DOHH2 (cell line): ENCODE results near the gene ETS1.

Experiments
- H3F3A ChIP-seq: fragments of 200-600 bp; sonication (generic), shearing (Covaris generic); 2 replicates; pipeline ENCODE4 v1.6.0; 2016; ENCODE audit warnings: antibody characterized with exemption, mild to moderate bottlenecking; ENCODE audit not compliant: control insufficient read depth, insufficient read depth
- H3K27ac ChIP-seq: fragments of 200-600 bp; sonication (generic); 2 replicates; pipeline ENCODE4 v1.5.1; 2014; ENCODE audit warnings: low read depth, mild to moderate bottlenecking, low read length, moderate library complexity
- H3K27me3 ChIP-seq: fragments of 200-600 bp; sonication (generic); 2 replicates; pipeline ENCODE4 v1.6.1; 2014; ENCODE audit warnings: mild to moderate bottlenecking, low read length, mixed read lengths; ENCODE audit not compliant: control insufficient read depth
- H3K36me3 ChIP-seq: fragments of 200-600 bp; sonication (generic); 2 replicates; pipeline ENCODE4 v1.6.1; 2014; ENCODE audit warnings: mild to moderate bottlenecking, low read length, moderate library complexity, mixed read lengths; ENCODE audit not compliant: control insufficient read depth
- H3K4me1 ChIP-seq: fragments of 200-600 bp; sonication (generic); 2 replicates; pipeline ENCODE4 v1.6.1; 2014; ENCODE audit warnings: mild to moderate bottlenecking, low read length, mixed read lengths; ENCODE audit not compliant: control insufficient read depth
- H3K4me2 ChIP-seq: fragments of 200-600 bp; sonication (generic); 2 replicates; pipeline ENCODE4 v1.6.0; 2014; ENCODE audit warnings: mild to moderate bottlenecking, low read length, moderate library complexity
- H3K4me3 ChIP-seq: fragments of 200-600 bp; sonication (generic); 2 replicates; pipeline ENCODE4 v1.5.1; 2014; ENCODE audit warnings: mild to moderate bottlenecking, low read length, mixed read lengths
- H3K79me2 ChIP-seq: fragments of 200-600 bp; sonication (generic); 2 replicates; pipeline ENCODE4 v1.6.1; 2014; ENCODE audit warnings: mild to moderate bottlenecking, low read length, mixed read lengths; ENCODE audit not compliant: control insufficient read depth
- H3K9me2 ChIP-seq: fragments of 200-600 bp; sonication (generic); replicated peaks from 2 replicates; pipeline ENCODE4 v1.6.1; 2014; ENCODE audit warnings: mild to moderate bottlenecking, low read length, mixed read lengths; ENCODE audit not compliant: control insufficient read depth
- H3K9me3 ChIP-seq: fragments of 200-600 bp; sonication (generic); 2 replicates; pipeline ENCODE4 v1.6.1; 2014; ENCODE audit warnings: antibody characterized with exemption, low read length, mixed read lengths; ENCODE audit not compliant: control insufficient read depth, insufficient read depth
- H4K20me1 ChIP-seq: fragments of 200-600 bp; sonication (generic); 2 replicates; pipeline ENCODE4 v1.6.0; 2014; ENCODE audit warnings: low read depth, mild to moderate bottlenecking, antibody characterized with exemption, low read length, moderate library complexity; ENCODE audit not compliant: control insufficient read depth, insufficient read depth
- CTCF ChIP-seq: fragments of 200-600 bp; sonication (generic); IDR thresholded peaks from one replicate; pipeline ENCODE4 v1.5.1; 2014; ENCODE audit warnings: antibody characterized with exemption, mild to moderate bottlenecking, low read depth, low read length; ENCODE audit not compliant: poor library complexity, severe bottlenecking
- EZH2phosphoT487 ChIP-seq: fragments of 200-600 bp; sonication (generic); IDR thresholded peaks from 2 replicates; pipeline ENCODE4 v1.6.1; 2017; ENCODE audit warnings: borderline replicate concordance, mild to moderate bottlenecking, antibody characterized with exemption, low read length, moderate library complexity, mixed read lengths

Gene ETS1

DNA sequence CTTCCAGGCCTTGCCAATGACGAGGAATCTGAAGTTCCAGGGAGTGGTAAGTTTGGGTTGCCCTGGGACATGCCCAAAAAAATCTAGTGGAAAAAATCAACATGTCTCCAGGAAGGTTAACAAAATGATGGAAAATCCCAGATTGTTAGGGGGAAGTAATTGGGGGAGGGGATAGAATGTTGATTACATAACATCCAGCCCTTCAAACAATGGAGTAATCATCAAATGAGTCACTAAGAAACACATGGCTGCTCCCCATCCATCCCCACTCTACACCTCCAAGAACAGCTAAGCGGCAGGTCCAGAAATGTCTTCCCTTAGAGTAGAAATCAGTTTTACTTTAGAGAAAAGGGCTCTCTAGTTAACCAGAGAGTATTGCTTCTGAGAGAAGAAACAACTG, 94.9 kb downstream of the ETS1 start:
- Histone ChIP-seq H3K9me3 (no peaks in the 10 kb centered on the region), H3F3A (peaks cover 13% of the 10 kb centered on the region), H3K27ac (0 out of 2 replicates have a peak overlapping the region, but pooled peaks have one; percentile 26), H4K20me1 (peaks cover 53% of the 10 kb centered on the region), H3K27me3 (no peaks in the 10 kb centered on the region), H3K79me2 (peaks cover 99% of the 10 kb centered on the region), H3K36me3 (peaks cover 98% of the 10 kb centered on the region), H3K4me2 (no peak overlapping the region), H3K9me2 (no peaks in the 10 kb centered on the region), H3K4me3 (no peak overlapping the region), H3K4me1 (peaks cover 93% of the 10 kb centered on the region)
- TF ChIP-seq CTCF (no peak), EZH2phosphoT487 (no peak)

DNA sequence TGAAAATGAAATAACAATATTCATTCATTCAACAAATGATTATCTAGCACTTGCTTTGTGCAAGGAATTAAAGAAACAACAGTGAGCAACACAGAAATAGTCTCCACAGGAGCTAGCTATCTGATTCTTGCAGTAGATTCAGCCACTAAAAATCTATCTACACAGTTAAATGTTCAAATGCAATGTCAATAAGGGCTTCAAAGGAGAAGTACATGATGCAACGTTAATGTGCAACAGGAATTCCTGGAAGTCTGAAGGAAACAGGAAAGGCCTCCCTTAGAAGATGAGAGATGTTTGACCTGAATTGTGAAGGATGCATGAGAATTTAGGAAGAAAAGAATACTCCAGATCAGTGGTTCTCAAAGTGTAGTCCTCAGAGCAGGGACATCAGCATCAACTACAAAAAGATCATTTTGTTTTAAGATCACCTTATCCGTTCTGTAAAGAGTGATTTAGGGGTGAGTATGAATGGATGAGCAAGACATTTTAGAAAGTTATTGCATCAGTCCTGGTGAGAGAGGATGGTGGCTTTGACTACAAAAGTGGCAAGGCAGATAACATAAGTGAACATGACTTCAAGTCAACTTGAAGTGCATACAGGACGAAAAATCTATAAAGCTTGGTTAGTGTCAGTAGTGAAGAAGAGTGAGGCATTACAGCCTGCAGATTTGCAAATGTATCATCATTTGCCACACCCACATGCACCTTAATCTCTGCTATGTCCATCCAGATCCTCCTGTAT, 96.0 kb downstream of the ETS1 start:
- Histone ChIP-seq H3K4me3 (no peak overlapping the region), H3K9me3 (no peaks in the 10 kb centered on the region), H3K79me2 (peaks cover 98% of the 10 kb centered on the region), H4K20me1 (peaks cover 45% of the 10 kb centered on the region), H3K4me1 (peaks cover 91% of the 10 kb centered on the region), H3F3A (peaks cover 13% of the 10 kb centered on the region), H3K4me2 (no peak overlapping the region), H3K9me2 (no peaks in the 10 kb centered on the region), H3K27me3 (no peaks in the 10 kb centered on the region), H3K27ac (no peak overlapping the region), H3K36me3 (peaks cover 97% of the 10 kb centered on the region)
- TF ChIP-seq CTCF (no peak), EZH2phosphoT487 (no peak)

DNA sequence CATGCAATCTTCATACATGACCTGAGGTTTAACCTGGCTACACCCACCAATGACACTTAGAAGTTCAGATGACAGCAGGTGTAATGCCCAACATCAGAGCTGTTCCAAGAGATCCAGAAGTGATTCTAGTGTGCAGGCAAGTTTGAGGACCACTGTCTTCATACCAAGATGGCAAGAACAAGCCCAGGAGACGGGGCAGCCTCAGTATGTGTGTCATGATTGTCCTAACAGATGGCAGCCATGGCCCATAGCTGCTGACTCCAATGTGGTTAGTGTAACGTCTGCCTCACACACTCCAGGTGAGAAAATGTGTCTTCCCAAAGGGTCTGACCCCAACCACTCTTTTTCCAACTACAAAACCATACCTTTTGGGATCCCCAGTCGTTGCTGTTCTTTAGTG, 97.3 kb downstream of the ETS1 start:
- Histone ChIP-seq H3K4me1 (peaks cover 91% of the 10 kb centered on the region), H3K9me3 (no peaks in the 10 kb centered on the region), H3K27me3 (no peaks in the 10 kb centered on the region), H3K36me3 (peaks cover 97% of the 10 kb centered on the region), H4K20me1 (peaks cover 38% of the 10 kb centered on the region), H3K4me2 (no peak overlapping the region), H3K4me3 (no peak overlapping the region), H3F3A (peaks cover 19% of the 10 kb centered on the region), H3K27ac (no peak overlapping the region), H3K9me2 (no peaks in the 10 kb centered on the region), H3K79me2 (peaks cover 98% of the 10 kb centered on the region)
- TF ChIP-seq EZH2phosphoT487 (no peak), CTCF (no peak)
